T-cell (primary cell): ENCODE results near the gene ZNF428. TPM values are rescaled to one million over a fixed set of nuclear protein-coding genes. Genes with fewer than 3 reads are reported as not detected.

ENCODE experiments used
- ATAC-seq, 4 experiments: fragments of 200-7000 bp in 3 of 4; fragments of 150-1000 bp in 1 of 4; cut with Tn5 transposase; replicated peaks in 1 of 4; 1 replicate in 3 of 4; 2 replicates in 1 of 4; pipeline ENCODE4 v1.10.0; 2021; ENCODE audit warnings: moderate library complexity in 3 of 4, mild to moderate bottlenecking in 2 of 4, moderate number of reproducible peaks in 1 of 4
- CTCF ChIA-PET, 2 donors: fragments of 300-600 bp; sonication (Branson Sonifier 250); formaldehyde crosslinking; loops; one replicate each; lab custom pipeline; 2022; ENCODE audit warnings: antibody characterized with exemption in 2 of 2; lab: Charles Lee
- POLR2A ChIA-PET, 2 donors: fragments of 300-600 bp; sonication (Branson Sonifier 250); formaldehyde crosslinking; loops; one replicate each; lab custom pipeline; 2022; ENCODE audit warnings: antibody characterized with exemption in 2 of 2; lab: Charles Lee
- DNase-seq, 35 experiments: peaks; one replicate each; pipeline versions ENCODE4 v3.0.0 to v3.0.0-alpha.2; 2013 to 2023
- H3K27ac ChIP-seq: one replicate; pipeline ENCODE4 v1.5.1; 2013; ENCODE audit warnings: low read length
- H3K27me3 ChIP-seq, 2 experiments: replicated peaks in 1 of 2; 1 replicate in 1 of 2; 2 replicates in 1 of 2; pipeline versions ENCODE4 v1.6.1 to v1.7.0; 2013; ENCODE audit warnings: low read length in 1 of 2, mixed read lengths in 1 of 2; ENCODE audit not compliant: control insufficient read depth in 2 of 2, insufficient read depth in 2 of 2; ENCODE audit errors: extremely low read depth in 1 of 2
- H3K36me3 ChIP-seq, 2 donors: 1 replicate in 1 of 2; 2 replicates in 1 of 2; pipeline versions ENCODE4 v1.6.1 to v1.7.0; 2013; ENCODE audit warnings: low read length in 1 of 2; ENCODE audit not compliant: control insufficient read depth in 2 of 2, insufficient read depth in 1 of 2; ENCODE audit errors: extremely low read depth in 1 of 2
- H3K4me1 ChIP-seq, 2 experiments: 1 replicate in 1 of 2; 2 replicates in 1 of 2; pipeline versions ENCODE4 v1.6.1 to v1.7.0; 2013; ENCODE audit warnings: low read length in 2 of 2, mixed read lengths in 1 of 2; ENCODE audit not compliant: insufficient read depth in 2 of 2, control insufficient read depth in 1 of 2; ENCODE audit errors: extremely low read depth in 1 of 2
- H3K4me3 ChIP-seq, 2 donors: 1 replicate in 1 of 2; 2 replicates in 1 of 2; pipeline versions ENCODE4 v1.5.1 to v1.7.0; 2013; ENCODE audit warnings: mild to moderate bottlenecking in 2 of 2, low read length in 1 of 2, moderate library complexity in 1 of 2; ENCODE audit not compliant: control insufficient read depth in 1 of 2; ENCODE audit errors: extremely low read depth in 1 of 2
- H3K9me3 ChIP-seq: 2 replicates; pipeline ENCODE4 v1.7.0; 2013
- H3K27ac Mint-ChIP-seq, 2 donors: one replicate each; pipeline ENCODE4 v1.8.0; 2020 to 2021; ENCODE audit warnings: mild to moderate bottlenecking in 2 of 2, mixed read lengths in 2 of 2
- H3K27me3 Mint-ChIP-seq, 2 donors: one replicate each; pipeline ENCODE4 v1.8.0; 2021 to 2022; ENCODE audit warnings: mixed read lengths in 2 of 2
- H3K36me3 Mint-ChIP-seq: one replicate; pipeline ENCODE4 v1.8.0; 2021; ENCODE audit warnings: mixed read lengths
- H3K4me1 Mint-ChIP-seq, 3 donors: one replicate each; pipeline ENCODE4 v1.8.0; 2020 to 2022; ENCODE audit warnings: mixed read lengths in 3 of 3, mild to moderate bottlenecking in 1 of 3
- H3K4me3 Mint-ChIP-seq, 3 donors: one replicate each; pipeline ENCODE4 v1.8.0; 2020 to 2022; ENCODE audit warnings: mild to moderate bottlenecking in 3 of 3, mixed read lengths in 3 of 3, moderate library complexity in 3 of 3
- H3K9me3 Mint-ChIP-seq, 3 donors: one replicate each; pipeline ENCODE4 v1.8.0; 2020 to 2022; ENCODE audit warnings: mixed read lengths in 3 of 3
- WGBS: methylation state at CpG from one replicate; pipeline ENCODE4 v1.1.5; 2013; ENCODE audit warnings: missing lambda C conversion rate; ENCODE audit not compliant: insufficient coverage; 5-methylcytosine and 5-hydroxymethylcytosine counted together
- total RNA-seq, 35 experiments: library from RNA in 6 of 35; stranded (reverse) in 6 of 35; fragments of 120-200 nt in 1 of 35; gene quantifications; one replicate each; pipeline versions ENCODE4 v1.2.1 to v1.2.4 and lab custom pipeline; 2013 to 2026

ZNF428 gene
- total RNA-seq, 5 donors from 2014 or later (not counting 1 experiment from before 2014, with no cell fraction given), result 28.9 to 35.2 (median 34.5) TPM

- Mint-ChIP-seq H3K27me3 (no peaks in the 10 kb centered on the region), H3K36me3 (peaks cover 41% of the 10 kb centered on the region), H3K9me3 (peaks cover 0 to 11% (median 7%) of the 10 kb centered on the region in 3 donors), H3K27ac (no peak overlapping the region), H3K4me1 (peaks cover 17 to 29% (median 23%) of the 10 kb centered on the region in 3 donors), H3K4me3 (no peak overlapping the region)
- no peaks in the 10 kb centered on the region for H3K9me3 ChIP-seq
- ATAC-seq (no peak), DNase-seq (no peak)
- H3K36me3 ChIP-seq, result no peaks in the 10 kb centered on the region
- ChIA-PET CTCF (interaction anchor here in 1 of 2 donors (1.1 kb wide), 1 partner anchor 143 kb away, joined by 4 read pairs; no protein-coding TSS in a partner anchor), POLR2A (no interaction called here)
- H3K4me1 ChIP-seq, result peaks cover 14 to 26% of the 10 kb centered on the region in 2 experiments
- H3K4me3 ChIP-seq, result no peak overlapping the region
- WGBS, result 97% methylated on average over 3 of the region's 6 CpGs
- no peak overlapping the region for H3K27ac ChIP-seq
- H3K27me3 ChIP-seq, result no peaks in the 10 kb centered on the region
Observed at GRCh38 chr19:43662487-43662886, 43.1 kb upstream of the ZNF428 start.

DNA sequence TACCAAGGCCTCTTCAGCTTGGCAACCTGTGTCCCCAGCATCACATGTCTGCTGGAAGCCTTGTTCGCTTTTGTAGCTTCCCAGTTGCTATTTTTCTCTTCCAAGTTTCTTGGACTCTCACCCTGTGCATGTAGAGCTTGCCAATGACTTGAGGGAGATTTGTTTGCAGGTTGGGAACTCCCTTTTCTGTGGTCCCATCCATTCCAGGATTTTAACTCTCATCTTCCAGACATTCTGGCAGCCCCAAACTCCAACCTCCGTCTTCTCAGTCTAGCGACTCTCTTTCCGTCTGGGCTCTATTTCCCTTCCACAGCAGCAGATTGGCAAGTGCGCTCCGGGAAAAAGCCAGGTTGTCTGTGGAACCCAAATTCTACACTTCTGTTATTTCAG is 41.5 kb upstream of the ZNF428 start:
- Histone ChIP-seq H3K4me3 (no peak overlapping the region), H3K9me3 (no peaks in the 10 kb centered on the region), H3K27me3 (no peaks in the 10 kb centered on the region), H3K27ac (no peak overlapping the region), H3K36me3 (peaks cover 0 to 6% of the 10 kb centered on the region in 2 donors), H3K4me1 (peaks cover 13 to 23% of the 10 kb centered on the region in 2 experiments)
- peaks cover 45% of the 10 kb centered on the region for H3K36me3 Mint-ChIP-seq
- H3K4me3 Mint-ChIP-seq, result no peak overlapping the region
- 95% methylated on average over 5 of the region's 6 CpGs for WGBS
- H3K27ac Mint-ChIP-seq, result no peak overlapping the region
- DNase-seq (no peak), ATAC-seq (no peak)
- H3K9me3 Mint-ChIP-seq, result peaks cover 0 to 11% (median 7%) of the 10 kb centered on the region in 3 donors
- ChIA-PET CTCF (no interaction called here), POLR2A (no interaction called here)
- no peaks in the 10 kb centered on the region for H3K27me3 Mint-ChIP-seq
- H3K4me1 Mint-ChIP-seq, result peaks cover 14 to 24% (median 20%) of the 10 kb centered on the region in 3 donors

GRCh38 chr19:43660301-43660970 is 41.0 kb upstream of the ZNF428 start:
- DNase-seq (no peak), ATAC-seq (no peak)
- peaks cover 3 to 6% of the 10 kb centered on the region in 2 donors for H3K36me3 ChIP-seq
- Mint-ChIP-seq H3K27ac (no peak overlapping the region), H3K27me3 (no peaks in the 10 kb centered on the region), H3K36me3 (peaks cover 50% of the 10 kb centered on the region), H3K4me1 (peaks cover 14 to 24% (median 20%) of the 10 kb centered on the region in 3 donors), H3K4me3 (no peak overlapping the region), H3K9me3 (peaks cover 0 to 11% (median 7%) of the 10 kb centered on the region in 3 donors)
- H3K27me3 ChIP-seq, result no peaks in the 10 kb centered on the region
- peaks cover 13 to 22% of the 10 kb centered on the region in 2 experiments for H3K4me1 ChIP-seq
- POLR2A ChIA-PET, result no interaction called here
- no peak overlapping the region for H3K27ac ChIP-seq
- WGBS, result 100% methylated on average over 2 of the region's 7 CpGs
- H3K9me3 ChIP-seq, result no peaks in the 10 kb centered on the region
- no peak overlapping the region for H3K4me3 ChIP-seq
- CTCF ChIA-PET, result interaction anchor here in 1 of 2 donors (2.0 kb wide), 1 partner anchor 8 kb away, joined by 6 read pairs; no protein-coding TSS in a partner anchor

- ChIA-PET CTCF (interaction anchor here in 1 of 2 donors (2.0 kb wide), 1 partner anchor 10 kb away, joined by 6 read pairs; no protein-coding TSS in a partner anchor), POLR2A (no interaction called here)
- Histone ChIP-seq H3K4me1 (peaks cover 0 to 3% of the 10 kb centered on the region in 2 experiments), H3K4me3 (no peak overlapping the region), H3K27me3 (no peaks in the 10 kb centered on the region), H3K27ac (no peak overlapping the region), H3K36me3 (peaks cover 6 to 8% of the 10 kb centered on the region in 2 donors), H3K9me3 (no peaks in the 10 kb centered on the region)
- Mint-ChIP-seq H3K4me1 (peaks cover 0 to 5% (median 2%) of the 10 kb centered on the region in 3 donors), H3K27ac (no peak overlapping the region), H3K9me3 (peaks cover 0 to 11% (median 7%) of the 10 kb centered on the region in 3 donors), H3K4me3 (no peak overlapping the region), H3K27me3 (no peaks in the 10 kb centered on the region), H3K36me3 (peaks cover 50% of the 10 kb centered on the region)
- 95% methylated on average over 8 of the region's 8 CpGs for WGBS
- DNase-seq (no peak), ATAC-seq (no peak)
Observed at GRCh38 chr19:43658494-43658893, 39.1 kb upstream of the ZNF428 start.

GRCh38 chr19:43658001-43658400 is 38.6 kb upstream of the ZNF428 start:
- Mint-ChIP-seq H3K27ac (no peak overlapping the region), H3K4me1 (peaks cover 0 to 2% (median 0%) of the 10 kb centered on the region in 3 donors), H3K4me3 (no peak overlapping the region), H3K27me3 (no peaks in the 10 kb centered on the region), H3K9me3 (peaks cover 0 to 11% (median 7%) of the 10 kb centered on the region in 3 donors), H3K36me3 (peaks cover 53% of the 10 kb centered on the region)
- no peak overlapping the region for H3K4me3 ChIP-seq
- H3K9me3 ChIP-seq, result no peaks in the 10 kb centered on the region
- H3K4me1 ChIP-seq, result no peaks in the 10 kb centered on the region
- ChIA-PET CTCF (no interaction called here), POLR2A (no interaction called here)
- 100% methylated on average over 1 of the region's 2 CpGs for WGBS
- DNase-seq (no peak), ATAC-seq (no peak)
- no peak overlapping the region for H3K27ac ChIP-seq
- no peaks in the 10 kb centered on the region for H3K27me3 ChIP-seq
- peaks cover 6 to 8% of the 10 kb centered on the region in 2 donors for H3K36me3 ChIP-seq

- H3K27me3 Mint-ChIP-seq, result no peaks in the 10 kb centered on the region
- no peaks in the 10 kb centered on the region for H3K9me3 ChIP-seq
- ATAC-seq (no peak), DNase-seq (no peak)
- H3K4me3 ChIP-seq, result no peak overlapping the region
- POLR2A ChIA-PET, result no interaction called here
- peaks cover 52% of the 10 kb centered on the region for H3K36me3 Mint-ChIP-seq
- H3K4me3 Mint-ChIP-seq, result no peak overlapping the region
- H3K4me1 ChIP-seq, result no peaks in the 10 kb centered on the region
- H3K9me3 Mint-ChIP-seq, result peaks cover 0 to 11% (median 7%) of the 10 kb centered on the region in 3 donors
- no peak overlapping the region for H3K27ac Mint-ChIP-seq
- WGBS, result no CpG with 5 or more reads among the region's 6 CpGs
- H3K4me1 Mint-ChIP-seq, result no peaks in the 10 kb centered on the region
- CTCF ChIA-PET, result no interaction called here
- H3K27ac ChIP-seq, result no peak overlapping the region
- H3K36me3 ChIP-seq, result peaks cover 8 to 9% of the 10 kb centered on the region in 2 donors
- H3K27me3 ChIP-seq, result no peaks in the 10 kb centered on the region
Observed at GRCh38 chr19:43656436-43656835, 37.0 kb upstream of the ZNF428 start.
